Uterus (tissue), 4 donors: ENCODE measurements around the gene FILIP1. TPM values are rescaled to one million over a fixed set of nuclear protein-coding genes. Genes with fewer than 3 reads are reported as not detected.

ENCODE experiments used
- DNase-seq, 2 donors: peaks; one replicate each; pipeline ENCODE4 v3.0.0-alpha.2; 2019 to 2020
- H3K27ac ChIP-seq, 2 donors: fragments of 200-600 bp; sonication (generic); 1 replicate in 1 of 2; 2 replicates in 1 of 2; pipeline ENCODE4 v1.5.1; 2016 to 2018
- H3K27me3 ChIP-seq, 2 donors: fragments of 200-600 bp; sonication (generic); one replicate each; pipeline ENCODE4 v1.5.1; 2018 to 2019; ENCODE audit warnings: control low read depth in 1 of 2
- H3K36me3 ChIP-seq, 2 donors: fragments of 200-600 bp; sonication (generic); one replicate each; pipeline ENCODE4 v1.5.1; 2019; ENCODE audit warnings: control low read depth in 1 of 2
- H3K4me1 ChIP-seq, 2 donors: fragments of 200-600 bp; sonication (generic); one replicate each; pipeline ENCODE4 v1.5.1; 2018 to 2019; ENCODE audit warnings: control low read depth in 1 of 2
- H3K4me3 ChIP-seq, 2 donors: fragments of 200-600 bp; sonication (generic); 1 replicate in 1 of 2; 2 replicates in 1 of 2; pipeline ENCODE4 v1.5.1; 2018 to 2019; ENCODE audit warnings: mild to moderate bottlenecking in 1 of 2
- H3K9me3 ChIP-seq, 2 donors: fragments of 200-600 bp; sonication (generic); one replicate each; pipeline ENCODE4 v1.5.1; 2019; ENCODE audit warnings: control low read depth in 1 of 2
- CTCF ChIP-seq, 4 experiments: fragments of 200-600 bp in 2 of 4; fragments of 450-650 bp in 2 of 4; sonication (generic) in 2 of 4; IDR thresholded peaks; one replicate each; pipeline ENCODE4 v1.5.1; 2016 to 2019; ENCODE audit warnings: antibody characterized with exemption in 4 of 4, mild to moderate bottlenecking in 2 of 4, moderate library complexity in 1 of 4
- POLR2A ChIP-seq, 2 donors: fragments of 450-650 bp; IDR thresholded peaks; one replicate each; pipeline ENCODE4 v1.6.1; 2016; ENCODE audit warnings: antibody characterized with exemption in 2 of 2, mild to moderate bottlenecking in 1 of 2, moderate library complexity in 1 of 2
- intact Hi-C: fragments of 100-400 bp; cut with DNase I; formaldehyde crosslinking; loops from one replicate; pipeline ENCODE4 v1.15.1; 2023; ENCODE audit warnings: low total_unique reads
- total RNA-seq, 4 donors: library from RNA; depleted of rRNA in 3 of 4; stranded (reverse); fragments of >200 nt in 3 of 4; gene quantifications; one replicate each; pipeline versions ENCODE4 v1.1.0 to v1.2.4, GENCODE V29; 2014 to 2023
- donor health status: DM: yes; HTN: yes; CAD: no.

FILIP1 gene
- total RNA-seq, 4 donors from 2014 or later: 4.7 to 23.1 (median 12.5) TPM

- no peak overlapping the region for H3K27ac ChIP-seq
- H3K27me3 ChIP-seq: no peaks in the 10 kb centered on the region
- TF ChIP-seq CTCF (IDR thresholded peaks at IDR 0.05) (no peak), POLR2A (IDR thresholded peaks at IDR 0.05) (no peak)
- DNase-seq: no peak
- no peaks in the 10 kb centered on the region for H3K36me3 ChIP-seq
- intact Hi-C loops: no loop called here
- peaks cover 0 to 5% of the 10 kb centered on the region in 2 donors for H3K4me1 ChIP-seq
- no peak overlapping the region for H3K4me3 ChIP-seq
- H3K9me3 ChIP-seq: no peaks in the 10 kb centered on the region
Measured at GRCh38 chr6:75280131-75280855, 213.3 kb downstream of the FILIP1 start.

GRCh38 chr6:75279418-75279817 lies 214.2 kb downstream of the FILIP1 start:
- H3K27ac ChIP-seq: no peak overlapping the region
- no peak overlapping the region for H3K4me3 ChIP-seq
- intact Hi-C loops: loop anchor here (10.0 kb wide), 1 partner anchor 245 kb away; no protein-coding TSS in a partner anchor

GRCh38 chr6:75278474-75279077 lies 215.0 kb downstream of the FILIP1 start:
- TF ChIP-seq POLR2A (IDR thresholded peaks at IDR 0.05): no peak
- TF ChIP-seq CTCF (IDR thresholded peaks at IDR 0.05): no peak
- DNase-seq: no peak
- Histone ChIP-seq H3K9me3 (no peaks in the 10 kb centered on the region), H3K27ac (no peak overlapping the region), H3K27me3 (no peaks in the 10 kb centered on the region), H3K4me3 (no peak overlapping the region), H3K4me1 (peaks cover 0 to 5% of the 10 kb centered on the region in 2 donors), H3K36me3 (no peaks in the 10 kb centered on the region)
- intact Hi-C loops: loop anchor here (10.0 kb wide), 1 partner anchor 246 kb away; no protein-coding TSS in a partner anchor

More at GRCh38 chr6:75279418-75279817, 214.2 kb downstream of the FILIP1 start:
- Histone ChIP-seq H3K9me3 (no peaks in the 10 kb centered on the region), H3K4me1 (peaks cover 0 to 5% of the 10 kb centered on the region in 2 donors), H3K27me3 (no peaks in the 10 kb centered on the region), H3K36me3 (no peaks in the 10 kb centered on the region)
- no peak for DNase-seq
- TF ChIP-seq POLR2A (IDR thresholded peaks at IDR 0.05): no peak
- TF ChIP-seq CTCF (IDR thresholded peaks at IDR 0.05): no peak

- intact Hi-C loops: loop anchor here (10.0 kb wide), 1 partner anchor 250 kb away; no protein-coding TSS in a partner anchor
- TF ChIP-seq POLR2A (IDR thresholded peaks at IDR 0.05): no peak
- no peak for TF ChIP-seq CTCF (IDR thresholded peaks at IDR 0.05)
- no peak overlapping the region for H3K4me3 ChIP-seq
- no peaks in the 10 kb centered on the region for H3K36me3 ChIP-seq
- H3K27ac ChIP-seq: no peak overlapping the region
- H3K27me3 ChIP-seq: no peaks in the 10 kb centered on the region
- no peaks in the 10 kb centered on the region for H3K9me3 ChIP-seq
- no peak for DNase-seq
- H3K4me1 ChIP-seq: no peaks in the 10 kb centered on the region
Measured at GRCh38 chr6:75275067-75275466, 218.5 kb downstream of the FILIP1 start.

- H3K4me3 ChIP-seq: no peak overlapping the region
- no peaks in the 10 kb centered on the region for H3K27me3 ChIP-seq
- no peaks in the 10 kb centered on the region for H3K36me3 ChIP-seq
- no peak for DNase-seq
- no peaks in the 10 kb centered on the region for H3K9me3 ChIP-seq
- TF ChIP-seq POLR2A (IDR thresholded peaks at IDR 0.05) (no peak), CTCF (IDR thresholded peaks at IDR 0.05) (no peak)
- no peak overlapping the region for H3K27ac ChIP-seq
- intact Hi-C loops: loop anchor here (10.0 kb wide), 1 partner anchor 252 kb away; no protein-coding TSS in a partner anchor
- peaks cover 0 to 3% of the 10 kb centered on the region in 2 donors for H3K4me1 ChIP-seq
Measured at GRCh38 chr6:75273009-75273408, 220.6 kb downstream of the FILIP1 start.
